ENCODE measurements around the gene CCDC110.
"Not testable (repeated sequence)": the region's sequence is repeated elsewhere in the genome, so short reads cannot be mapped to it uniquely, and the experiment has no call there.

Gene CCDC110

GRCh38 chr4:185471235-185472102 lies at the start of gene CCDC110:
CCDC110 (minus strand) TSS chr4:185471733; CDS start chr4:185471683, 50 bp downstream.
- in situ Hi-C loops (cut with MboI; ENCODE audit: low sequenced_read_pairs) = no loop called here

DNA sequence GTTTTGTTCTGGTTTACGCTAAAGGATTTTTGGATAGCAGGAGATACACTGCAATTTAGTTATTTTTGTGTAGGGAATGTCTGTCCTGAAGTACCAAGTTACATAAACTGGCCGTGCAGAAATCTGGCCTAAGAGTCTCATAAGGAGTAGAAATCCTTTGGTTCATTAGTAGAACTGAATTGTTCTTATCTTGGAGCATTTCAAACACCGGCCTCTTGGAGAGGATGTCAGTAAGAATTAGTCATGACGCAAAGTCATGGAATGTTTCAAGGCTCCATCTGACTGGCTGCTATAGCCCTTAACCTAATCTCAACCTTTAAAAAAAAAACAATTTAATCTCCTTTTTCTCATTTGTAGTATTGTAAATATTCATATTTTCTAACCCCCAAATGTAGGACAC lies 48.6 kb upstream of the CCDC110 start:
- in situ Hi-C loops (cut with MboI; ENCODE audit: low sequenced_read_pairs) = no loop called here

DNA sequence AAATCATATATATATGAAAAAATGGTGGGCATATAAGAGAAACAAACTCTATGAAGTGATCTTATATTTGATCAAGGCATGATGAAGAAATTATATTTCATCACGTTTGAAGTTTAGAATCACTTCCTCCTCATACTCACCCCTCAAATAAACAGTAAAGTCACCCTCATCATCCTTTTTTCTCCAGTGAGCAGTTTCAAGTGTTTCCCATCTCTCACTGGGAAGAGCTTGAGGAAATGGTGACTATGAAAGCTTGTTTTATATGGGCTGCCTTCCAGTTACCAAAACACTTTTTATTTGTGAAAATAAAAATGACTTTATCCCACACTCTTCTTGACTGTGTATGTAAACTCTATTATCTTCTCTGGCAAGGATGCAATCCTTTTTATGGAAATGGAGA lies 47.0 kb upstream of the CCDC110 start:
- in situ Hi-C loops (cut with MboI; ENCODE audit: low sequenced_read_pairs) = no loop called here

- in situ Hi-C loops (cut with MboI; ENCODE audit: low sequenced_read_pairs) = no loop called here
Measured at GRCh38 chr4:185518069-185518468, 46.5 kb upstream of the CCDC110 start.

- in situ Hi-C loops (cut with MboI; ENCODE audit: low sequenced_read_pairs) = no loop called here
Measured at GRCh38 chr4:185515248-185515647, 43.7 kb upstream of the CCDC110 start.

GRCh38 chr4:185514182-185514697 lies 42.7 kb upstream of the CCDC110 start:
- in situ Hi-C loops (cut with MboI; ENCODE audit: low sequenced_read_pairs) = no loop called here

- in situ Hi-C loops (cut with MboI; ENCODE audit: low sequenced_read_pairs) = no loop called here
Measured at GRCh38 chr4:185513489-185514181, 42.1 kb upstream of the CCDC110 start.

- in situ Hi-C loops (cut with MboI; ENCODE audit: low sequenced_read_pairs) = no loop called here
Measured at GRCh38 chr4:185512516-185512915, 41.0 kb upstream of the CCDC110 start.

DNA sequence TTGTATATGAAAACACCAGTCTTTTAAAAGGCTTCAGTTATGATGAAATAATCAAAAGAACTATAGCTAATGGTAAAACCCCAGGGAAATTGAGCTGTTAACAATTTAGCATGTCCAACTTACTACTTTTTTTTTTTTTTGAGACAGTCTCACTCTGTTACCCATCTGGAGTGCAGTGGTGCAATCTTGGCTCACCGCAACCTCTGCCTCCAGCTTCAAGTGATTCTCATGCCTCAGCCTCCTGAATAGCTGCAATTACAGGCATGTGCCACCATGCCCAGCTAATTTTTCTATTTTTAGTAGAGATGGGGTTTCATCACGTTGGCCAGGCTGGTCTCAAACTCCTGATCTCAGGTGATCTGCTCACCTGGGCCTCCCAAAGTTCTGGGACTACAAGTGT lies 39.7 kb upstream of the CCDC110 start:
- in situ Hi-C loops (cut with MboI; ENCODE audit: low sequenced_read_pairs) = not testable (repeated sequence)

DNA sequence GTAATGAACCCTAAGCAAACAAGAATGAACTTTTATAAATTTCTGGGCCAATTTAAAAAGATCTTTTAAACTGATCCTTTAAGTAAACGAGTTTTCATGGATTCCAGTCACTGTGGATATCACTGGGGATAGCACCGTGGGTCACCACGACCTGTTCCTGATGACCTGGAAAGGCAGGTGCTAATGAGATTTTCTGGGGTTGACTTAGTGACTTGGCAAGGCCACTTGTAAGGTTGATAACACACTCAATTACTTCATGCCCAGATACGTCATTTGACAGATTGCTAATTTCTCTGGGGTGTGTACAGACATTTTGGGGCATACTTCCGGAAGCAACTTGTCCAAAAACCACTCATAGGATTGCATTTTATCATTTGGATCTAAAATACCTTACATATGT lies 39.3 kb upstream of the CCDC110 start:
- in situ Hi-C loops (cut with MboI; ENCODE audit: low sequenced_read_pairs) = no loop called here

- in situ Hi-C loops (cut with MboI; ENCODE audit: low sequenced_read_pairs) = no loop called here
Measured at GRCh38 chr4:185508181-185508580, 36.6 kb upstream of the CCDC110 start.

DNA sequence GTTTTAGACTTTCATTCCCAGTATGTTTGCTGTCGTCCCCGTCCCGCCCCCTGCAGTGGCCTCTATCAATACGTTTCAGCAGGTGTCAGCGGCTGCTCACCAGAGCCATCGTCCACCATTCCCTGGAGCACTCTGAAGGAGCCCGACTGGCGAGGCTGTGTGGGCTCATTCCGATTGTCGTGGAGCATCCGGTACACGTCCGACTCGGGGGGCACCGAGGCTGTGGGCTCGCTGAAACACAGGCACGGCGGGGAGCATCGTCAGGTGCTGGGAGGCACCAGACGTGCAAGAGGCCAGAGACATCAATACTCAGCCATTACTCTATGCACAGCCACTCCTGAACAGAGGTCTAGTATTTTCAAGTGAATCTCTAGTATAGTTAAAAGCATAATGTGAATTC lies 34.9 kb upstream of the CCDC110 start:
- in situ Hi-C loops (cut with MboI; ENCODE audit: low sequenced_read_pairs) = no loop called here

DNA sequence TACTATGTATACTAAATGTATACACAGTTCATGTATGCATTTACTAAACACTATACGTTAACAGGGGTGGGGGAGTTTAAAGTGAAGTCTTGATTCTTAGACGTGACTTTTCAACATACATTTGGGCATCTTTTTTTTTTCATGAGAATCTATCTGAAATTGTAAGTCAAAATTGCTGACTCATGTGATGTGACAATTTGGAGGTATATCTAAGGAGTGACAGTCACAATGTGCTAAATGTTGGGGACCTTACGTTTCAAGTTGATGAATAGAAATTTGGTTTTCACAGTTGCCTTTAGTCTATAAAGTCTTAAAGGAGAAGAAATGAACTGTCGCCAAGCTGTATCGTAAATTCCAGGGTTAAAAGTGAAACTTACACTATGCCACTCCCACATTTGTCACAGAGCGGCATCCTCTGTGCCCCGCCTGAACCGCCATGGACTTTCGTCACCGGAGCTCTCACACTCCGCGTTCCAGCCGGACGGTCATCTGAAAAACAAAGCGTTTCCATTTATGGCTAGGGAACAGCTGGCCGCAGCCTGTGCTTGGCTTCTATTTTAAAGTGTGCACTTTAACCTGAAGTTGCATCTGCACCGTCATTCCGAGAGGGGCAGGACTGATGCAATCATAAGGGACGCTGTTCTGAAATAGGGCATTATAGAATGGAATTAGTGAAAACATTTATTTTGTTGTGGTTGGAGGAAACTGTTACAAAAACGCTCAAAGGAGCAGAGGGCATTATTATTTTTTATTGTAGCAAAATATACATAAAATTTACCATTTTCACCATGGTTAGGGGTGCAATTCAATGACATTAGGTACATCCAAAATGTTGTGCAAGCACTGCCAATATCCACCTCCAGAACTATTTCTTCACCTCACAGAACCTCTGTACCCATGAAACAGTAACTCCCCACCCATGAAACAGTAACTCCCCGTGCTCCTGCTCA lies 32.8 kb upstream of the CCDC110 start:
- in situ Hi-C loops (cut with MboI; ENCODE audit: low sequenced_read_pairs) = no loop called here

DNA sequence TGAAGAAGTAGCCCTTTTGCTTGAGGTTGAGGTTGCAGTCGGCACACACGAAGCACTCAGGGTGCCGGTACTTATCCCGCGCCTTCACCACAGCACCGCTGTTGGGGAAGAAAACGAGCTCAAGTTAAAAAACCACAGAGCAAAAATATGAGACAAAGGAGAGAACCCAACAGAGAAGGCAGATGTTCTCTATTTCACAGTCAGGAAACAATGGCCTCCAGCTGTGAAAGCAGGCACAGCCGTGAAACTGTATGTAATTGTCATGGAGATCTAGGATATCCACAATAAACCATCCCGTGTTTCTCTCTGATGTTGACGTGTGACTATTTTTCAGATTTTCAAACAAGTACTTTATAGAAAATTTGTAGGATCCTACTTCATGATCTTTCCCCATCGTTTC lies 30.9 kb upstream of the CCDC110 start:
- in situ Hi-C loops (cut with MboI; ENCODE audit: low sequenced_read_pairs) = no loop called here

DNA sequence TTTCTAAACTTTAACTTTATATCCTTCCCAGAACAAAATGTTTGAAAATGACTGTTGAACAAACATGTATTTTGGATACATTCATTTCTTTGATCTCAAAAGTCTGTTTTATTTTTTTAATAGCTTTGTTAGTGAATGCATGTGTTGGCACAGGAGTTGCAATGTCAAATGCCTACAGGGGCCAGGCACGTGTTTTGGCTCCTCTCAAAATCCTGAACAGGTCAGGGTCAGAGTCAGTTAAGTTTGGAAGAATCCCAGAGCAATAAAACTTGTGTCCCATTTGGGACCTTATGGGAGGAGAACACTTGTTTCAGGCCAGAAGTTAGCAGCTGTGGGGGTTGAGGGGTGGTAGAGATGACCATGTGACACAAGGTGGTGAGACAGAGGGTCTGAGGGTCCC lies 29.0 kb upstream of the CCDC110 start:
- in situ Hi-C loops (cut with MboI; ENCODE audit: low sequenced_read_pairs) = no loop called here

DNA sequence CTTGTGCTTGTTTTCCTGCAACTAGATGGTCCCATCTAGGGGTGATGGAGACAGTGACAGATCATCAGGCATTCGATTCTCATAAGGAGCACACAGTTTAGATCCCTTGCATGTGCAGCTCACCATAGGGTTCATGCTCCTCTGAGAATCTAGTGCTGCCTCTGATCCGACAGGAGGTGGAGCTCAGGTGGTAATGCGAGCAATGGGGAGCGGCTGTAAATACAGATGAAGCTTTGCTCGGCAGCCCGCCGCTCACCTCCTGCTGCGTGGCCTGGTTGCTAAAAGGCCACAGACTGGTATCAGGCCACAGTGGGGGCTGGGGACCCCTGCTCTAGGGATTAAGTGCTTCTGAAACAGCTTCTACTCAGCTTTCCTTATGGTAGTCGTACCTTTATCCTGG lies 28.5 kb upstream of the CCDC110 start:
- in situ Hi-C loops (cut with MboI; ENCODE audit: low sequenced_read_pairs) = no loop called here

DNA sequence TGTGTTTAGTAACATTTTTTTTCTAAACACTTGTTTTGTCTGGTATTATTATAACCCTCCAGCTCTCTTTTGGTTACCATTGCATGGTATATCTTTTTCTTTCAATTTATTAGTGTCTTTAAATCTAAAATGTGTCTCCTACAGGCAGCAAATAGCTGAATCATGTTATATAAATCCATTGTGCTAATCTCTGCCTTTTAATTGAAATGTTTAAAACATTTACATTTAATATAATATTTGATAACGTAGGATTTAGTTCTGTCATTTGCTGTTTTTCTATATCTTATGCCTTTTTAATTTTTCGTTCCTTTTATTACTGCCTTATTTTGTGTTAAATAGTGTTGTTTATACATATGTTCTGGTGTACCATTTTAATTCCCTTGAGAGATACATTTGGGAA lies 17.1 kb upstream of the CCDC110 start:
- in situ Hi-C loops (cut with MboI; ENCODE audit: low sequenced_read_pairs) = no loop called here

DNA sequence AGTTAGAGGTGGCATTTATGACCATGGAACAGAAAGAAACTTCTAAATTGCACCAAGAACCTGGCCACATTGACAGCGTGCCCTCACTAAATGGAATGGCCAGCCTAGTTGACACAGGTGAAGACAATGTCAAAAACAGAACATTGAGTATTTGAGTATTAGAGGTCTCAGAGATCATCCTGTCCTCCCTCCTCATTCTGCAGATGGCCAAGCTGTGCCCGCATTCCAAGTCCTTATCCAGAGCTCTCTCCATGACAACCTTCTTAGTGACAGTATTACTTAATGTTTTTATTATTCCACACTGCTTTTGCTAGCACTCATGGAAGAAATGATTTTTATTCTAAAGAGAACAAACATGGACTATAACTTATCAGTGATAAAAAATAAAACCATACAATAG lies 9.9 kb upstream of the CCDC110 start:
- in situ Hi-C loops (cut with MboI; ENCODE audit: low sequenced_read_pairs) = no loop called here

- in situ Hi-C loops (cut with MboI; ENCODE audit: low sequenced_read_pairs) = no loop called here
Measured at GRCh38 chr4:185480016-185480732, 8.6 kb upstream of the CCDC110 start.

GRCh38 chr4:185479507-185479971 lies 8.0 kb upstream of the CCDC110 start:
- in situ Hi-C loops (cut with MboI; ENCODE audit: low sequenced_read_pairs) = no loop called here
